HepG2 (cell line): ENCODE results near the gene DFFA.

Experiments used
- ATF6 ChIP-seq: sonication (generic); formaldehyde crosslinking; conservative IDR thresholded peaks from 2 replicates; pipeline ENCODE4 v1.4.0; 2020; ENCODE audit warnings: missing genetic modification reagents
- BCL3 ChIP-seq: sonication (generic); formaldehyde crosslinking; IDR thresholded peaks from 2 replicates; pipeline ENCODE4 v1.5.1; 2020; ENCODE audit warnings: mild to moderate bottlenecking, missing genetic modification reagents, moderate library complexity
- HMG20A ChIP-seq: IDR thresholded peaks from 2 replicates; pipeline ENCODE4 v1.6.1; 2016; ENCODE audit warnings: borderline replicate concordance
- RFX5 ChIP-seq: IDR thresholded peaks from 2 replicates; pipeline ENCODE4 v1.6.1; 2011; ENCODE audit warnings: low read depth, low read length, improper control_type of control experiment
- SKI ChIP-seq: fragments of 450-650 bp; IDR thresholded peaks from one replicate; pipeline ENCODE4 v1.6.1; 2018; ENCODE audit warnings: mild to moderate bottlenecking; ENCODE audit not compliant: partially characterized antibody
- YY1 ChIP-seq: IDR thresholded peaks from 2 replicates; pipeline ENCODE4 v1.6.1; 2011; ENCODE audit warnings: low read length, low read depth, moderate library complexity, mild to moderate bottlenecking; ENCODE audit not compliant: insufficient read depth, insufficient replicate concordance
- ZNF124 ChIP-seq: sonication (generic); formaldehyde crosslinking; IDR thresholded peaks from 2 replicates; pipeline ENCODE4 v1.4.0; 2020; ENCODE audit warnings: missing genetic modification reagents

- TF ChIP-seq ATF6 (CRISPR knock-in tag) (no peak), YY1 (no peak), HMG20A (CRISPR knock-in tag) (no peak), ZNF124 (CRISPR knock-in tag) (no peak), RFX5 (no peak), BCL3 (no peak), SKI (no peak)
Observed at GRCh38 chr1:10513199-10513598, 40.9 kb upstream of the DFFA start.
